Urinary bladder (tissue), 4 donors: ENCODE measurements around the gene NR4A3. TPM values are rescaled to one million over a fixed set of nuclear protein-coding genes. Genes with fewer than 3 reads are reported as not detected.

Source experiments
- DNase-seq: peaks from one replicate; pipeline ENCODE4 v3.0.0-alpha.2; 2015; ENCODE audit errors: extremely low spot score
- H3K27ac ChIP-seq: one replicate; pipeline ENCODE4 v1.5.1; 2013; ENCODE audit warnings: low read depth, mild to moderate bottlenecking, moderate library complexity
- H3K36me3 ChIP-seq: one replicate; pipeline ENCODE4 v1.6.1; 2013; ENCODE audit warnings: mild to moderate bottlenecking, moderate library complexity; ENCODE audit not compliant: insufficient read depth
- H3K4me1 ChIP-seq: one replicate; pipeline ENCODE4 v1.6.1; 2013; ENCODE audit warnings: mild to moderate bottlenecking, moderate library complexity; ENCODE audit not compliant: insufficient read depth
- H3K4me3 ChIP-seq: one replicate; pipeline ENCODE4 v1.5.1; 2013; ENCODE audit warnings: low read depth, low read length
- WGBS: extraction: QIAGEN DNeasy Blood & Tissue Kit; methylation state at CpG from one replicate; pipeline ENCODE4 v1.1.7; 2013; 5-methylcytosine and 5-hydroxymethylcytosine counted together
- polyA plus RNA-seq: library from polyadenylated mRNA; stranded (reverse); fragments of 200-250 nt; gene quantifications from one replicate; pipeline ENCODE4 v1.2.3, GENCODE V29; 2013
- total RNA-seq: library from RNA; depleted of rRNA; stranded (reverse); fragments of >200 nt; gene quantifications from one replicate; pipeline ENCODE4 v1.2.3, GENCODE V29; 2014
- donor health status: healthy with polysubstance abuse.
- donor health status: healthy.

Gene NR4A3
- total and polyA plus RNA-seq, 2 donors = 4.7 to 4.8 TPM

GRCh38 chr9:99889120-99889519 is 67.4 kb downstream of the NR4A3 start:
- 96% methylated on average over 1 of the region's 1 CpG for WGBS
- DNase-seq = no peak

DNA sequence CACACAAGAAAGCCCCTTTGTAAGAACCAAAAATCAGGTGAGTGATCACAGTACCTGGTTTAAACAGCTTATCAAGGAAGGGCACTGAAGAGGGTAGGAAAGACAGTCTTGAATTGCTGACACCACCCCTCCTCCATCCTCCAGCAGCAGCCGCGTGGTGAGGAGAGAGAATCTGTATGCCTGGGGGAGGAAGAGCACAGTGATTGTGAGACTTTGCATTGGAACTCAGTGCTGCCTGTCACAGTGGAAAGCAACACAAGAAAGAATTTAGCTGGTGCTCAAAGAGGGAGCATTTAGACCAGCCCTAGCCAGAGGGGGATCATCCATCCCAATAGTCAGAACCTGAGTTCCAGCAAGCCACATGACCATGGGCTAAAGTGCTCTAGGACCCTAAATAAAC is 73.1 kb downstream of the NR4A3 start:
- no peak for DNase-seq
- Histone ChIP-seq H3K27ac (no peak overlapping the region), H3K36me3 (no peaks in the 10 kb centered on the region), H3K4me1 (no peaks in the 10 kb centered on the region), H3K4me3 (no peak overlapping the region)
- 44% methylated on average over 2 of the region's 2 CpGs for WGBS

More at GRCh38 chr9:99889120-99889519, 67.4 kb downstream of the NR4A3 start:
- H3K27ac ChIP-seq = no peak overlapping the region
- H3K36me3 ChIP-seq = peaks cover 2% of the 10 kb centered on the region
- H3K4me1 ChIP-seq = no peaks in the 10 kb centered on the region
- H3K4me3 ChIP-seq = no peak overlapping the region

GRCh38 chr9:99895510-99895909 is 73.8 kb downstream of the NR4A3 start:
- Histone ChIP-seq H3K36me3 (no peaks in the 10 kb centered on the region), H3K4me3 (no peak overlapping the region), H3K27ac (no peak overlapping the region), H3K4me1 (no peaks in the 10 kb centered on the region)
- no peak for DNase-seq
- 93% methylated on average over 6 of the region's 6 CpGs for WGBS

DNA sequence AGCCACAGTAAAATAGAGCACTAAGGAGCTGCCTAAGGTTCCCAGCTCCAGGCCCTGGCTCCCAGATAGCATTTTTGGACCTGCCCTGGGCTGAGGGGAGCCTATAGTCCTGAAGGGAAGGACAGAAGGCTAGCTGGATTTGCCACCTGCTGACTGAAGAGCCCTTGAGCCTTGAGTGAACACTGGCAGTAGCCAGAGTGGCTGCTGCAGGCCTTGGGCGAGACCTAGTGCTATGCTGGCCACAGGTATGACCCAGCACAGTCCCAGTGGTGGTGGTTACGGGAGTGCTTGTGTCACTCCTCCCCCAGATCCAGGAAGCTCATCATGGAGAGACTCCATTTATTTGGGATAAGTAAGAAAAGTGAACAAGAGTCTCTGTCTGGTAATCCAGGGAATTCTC is 74.4 kb downstream of the NR4A3 start:
- no peak for DNase-seq
- Histone ChIP-seq H3K4me3 (no peak overlapping the region), H3K36me3 (no peaks in the 10 kb centered on the region), H3K4me1 (no peaks in the 10 kb centered on the region), H3K27ac (no peak overlapping the region)
- 95% methylated on average over 2 of the region's 2 CpGs for WGBS

DNA sequence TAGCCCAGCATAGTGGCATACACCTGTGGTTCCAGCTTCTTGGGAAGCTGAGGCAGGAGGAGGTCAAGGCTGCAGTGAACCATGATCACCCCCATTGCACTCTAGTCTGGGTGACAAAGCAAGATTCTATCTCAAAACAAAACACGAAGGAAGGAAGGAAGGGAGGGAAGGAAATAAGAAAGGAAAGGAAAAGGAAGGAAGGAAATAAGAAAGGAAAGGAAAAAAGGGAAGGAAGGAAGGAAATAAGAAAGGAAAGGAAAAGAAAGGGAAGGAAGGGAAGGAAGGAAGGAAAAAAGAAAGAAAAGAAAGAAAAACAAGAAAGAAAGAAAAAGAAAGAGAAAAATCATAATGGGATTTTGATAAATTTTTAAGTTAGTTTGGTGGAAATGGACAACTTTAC is 81.7 kb downstream of the NR4A3 start:
- H3K27ac ChIP-seq = no peak overlapping the region
- WGBS = 74% methylated on average over 1 of the region's 1 CpG
- H3K4me1 ChIP-seq = no peaks in the 10 kb centered on the region
- no peaks in the 10 kb centered on the region for H3K36me3 ChIP-seq
- DNase-seq = no peak
- no peak overlapping the region for H3K4me3 ChIP-seq

GRCh38 chr9:99905833-99906402 is 84.2 kb downstream of the NR4A3 start:
- 26% methylated on average over 9 of the region's 9 CpGs for WGBS
- Histone ChIP-seq H3K4me3 (peak overlapping the region; percentile 96), H3K36me3 (no peaks in the 10 kb centered on the region), H3K27ac (peak overlapping the region; percentile 52), H3K4me1 (no peaks in the 10 kb centered on the region)
- DNase-seq = peak; percentile 25

- WGBS = under 1% methylated on average over 76 of the region's 76 CpGs
- H3K4me3 ChIP-seq = peak within 1 kb of the TSS; percentile 96
- no peaks in the 10 kb centered on the region for H3K36me3 ChIP-seq
- H3K4me1 ChIP-seq = no peaks in the 10 kb centered on the region
- peak within 1 kb of the TSS; percentile 99 for H3K27ac ChIP-seq
- peak; percentile 42 for DNase-seq
Observed at GRCh38 chr9:99906403-99907207, 84.9 kb downstream of the NR4A3 start, which contains the start of gene STX17. Gene STX17 (plus strand): TSS chr9:99906654. CDS start chr9:99915240, 8,586 bp downstream.

- no peak for DNase-seq
- H3K4me3 ChIP-seq = peak overlapping the region; percentile 96
- 6% methylated on average over 9 of the region's 9 CpGs for WGBS
Observed at GRCh38 chr9:99907208-99907532, 85.5 kb downstream of the NR4A3 start.

DNA sequence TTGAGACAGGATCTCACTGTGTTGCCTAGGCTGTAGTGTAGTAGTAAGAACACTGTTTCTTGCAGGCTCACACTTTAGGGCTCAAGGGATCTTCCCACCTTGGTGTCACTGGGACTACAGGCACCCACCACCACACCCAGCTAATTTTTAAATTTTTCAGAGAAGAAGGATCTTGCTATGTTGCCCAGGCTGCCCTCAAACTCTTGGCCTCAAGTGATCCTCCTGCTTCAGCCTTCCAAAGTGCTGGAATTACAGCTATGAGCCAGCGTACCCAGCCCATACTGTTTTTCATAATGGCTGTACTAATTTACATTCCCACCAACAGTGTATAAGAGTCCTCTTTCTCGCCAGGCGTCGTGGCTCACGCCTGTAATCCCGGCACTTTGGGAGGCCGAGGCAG is 89.9 kb downstream of the NR4A3 start:
- Histone ChIP-seq H3K27ac (no peak overlapping the region), H3K4me1 (no peaks in the 10 kb centered on the region), H3K36me3 (no peaks in the 10 kb centered on the region), H3K4me3 (no peak overlapping the region)
- DNase-seq = no peak
- 98% methylated on average over 7 of the region's 7 CpGs for WGBS

More at GRCh38 chr9:99907208-99907532, 85.5 kb downstream of the NR4A3 start:
- Histone ChIP-seq H3K36me3 (no peaks in the 10 kb centered on the region), H3K27ac (peak overlapping the region; percentile 99), H3K4me1 (no peaks in the 10 kb centered on the region)

Other genes with a start within 250 kb of the NR4A3 start
- 42.8 TPM for gene STX17, start 84.8 kb downstream of the NR4A3 start, total RNA-seq
- 14.5 TPM for gene STX17, start 84.8 kb downstream of the NR4A3 start, polyA plus RNA-seq